ENCODE results near the gene MED12L.

Gene MED12L

DNA sequence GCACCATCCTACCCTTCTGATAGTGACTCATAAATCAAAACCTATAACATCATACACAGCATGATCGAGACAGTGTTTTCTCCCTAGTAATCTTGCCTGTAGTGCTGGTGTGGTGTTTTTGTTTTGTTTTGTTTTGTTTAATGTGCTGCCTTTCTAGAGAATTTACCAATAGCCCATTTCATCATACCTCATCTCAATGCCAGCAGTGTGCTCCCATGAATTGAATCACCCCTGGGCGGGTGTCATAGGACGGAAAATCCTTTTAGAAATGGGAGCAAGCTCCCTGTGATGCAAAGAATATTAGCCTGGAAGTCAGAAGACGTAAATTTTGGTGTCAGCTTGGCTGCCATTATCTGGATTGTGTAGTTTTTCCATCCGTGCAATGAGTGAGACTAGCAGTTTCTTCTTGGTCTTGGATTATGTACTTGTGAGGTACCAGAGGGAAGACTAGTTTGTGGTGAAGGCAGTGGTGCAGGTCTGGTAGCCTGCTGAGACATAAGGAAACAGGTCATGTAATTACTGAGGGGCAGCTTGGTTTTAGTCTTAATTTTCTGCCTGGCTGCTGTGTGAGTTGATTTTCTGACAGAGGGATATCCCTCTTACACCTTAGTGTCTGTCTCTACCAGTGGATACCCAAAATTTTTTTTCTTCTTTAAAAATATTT is 345.5 kb downstream of the MED12L start:
- TF ChIP-seq, protein P1, sequence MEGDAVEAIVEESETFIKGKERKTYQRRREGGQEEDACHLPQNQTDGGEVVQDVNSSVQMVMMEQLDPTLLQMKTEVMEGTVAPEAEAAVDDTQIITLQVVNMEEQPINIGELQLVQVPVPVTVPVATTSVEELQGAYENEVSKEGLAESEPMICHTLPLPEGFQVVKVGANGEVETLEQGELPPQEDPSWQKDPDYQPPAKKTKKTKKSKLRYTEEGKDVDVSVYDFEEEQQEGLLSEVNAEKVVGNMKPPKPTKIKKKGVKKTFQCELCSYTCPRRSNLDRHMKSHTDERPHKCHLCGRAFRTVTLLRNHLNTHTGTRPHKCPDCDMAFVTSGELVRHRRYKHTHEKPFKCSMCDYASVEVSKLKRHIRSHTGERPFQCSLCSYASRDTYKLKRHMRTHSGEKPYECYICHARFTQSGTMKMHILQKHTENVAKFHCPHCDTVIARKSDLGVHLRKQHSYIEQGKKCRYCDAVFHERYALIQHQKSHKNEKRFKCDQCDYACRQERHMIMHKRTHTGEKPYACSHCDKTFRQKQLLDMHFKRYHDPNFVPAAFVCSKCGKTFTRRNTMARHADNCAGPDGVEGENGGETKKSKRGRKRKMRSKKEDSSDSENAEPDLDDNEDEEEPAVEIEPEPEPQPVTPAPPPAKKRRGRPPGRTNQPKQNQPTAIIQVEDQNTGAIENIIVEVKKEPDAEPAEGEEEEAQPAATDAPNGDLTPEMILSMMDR (IDR thresholded peaks at IDR 0.05; ENCODE audit: low read depth, low read length): no peak
- H3K4me3 ChIP-seq (ENCODE audit: low read depth, low read length): no peak overlapping the region

DNA sequence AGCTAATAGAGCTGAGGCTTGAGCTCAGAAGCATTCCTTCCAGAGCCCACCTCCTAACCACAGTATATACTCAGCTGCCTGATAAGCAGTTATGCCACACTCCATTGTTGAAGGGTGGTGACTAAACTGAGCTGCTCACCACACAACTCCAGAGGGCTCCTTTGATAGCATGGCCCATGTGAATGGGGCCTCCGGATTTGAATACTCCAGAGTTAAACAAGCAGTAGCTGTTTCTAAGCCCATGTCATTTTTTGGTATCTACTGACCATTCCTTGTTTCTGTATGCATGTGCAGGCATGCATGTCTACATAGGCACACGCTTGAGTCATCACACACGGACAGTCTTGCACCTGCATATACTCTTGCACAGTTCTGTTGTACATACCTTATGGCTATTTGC is 346.5 kb downstream of the MED12L start:
- TF ChIP-seq, protein P1 (IDR thresholded peaks at IDR 0.05; ENCODE audit: low read depth, low read length): no peak
- no peak overlapping the region for H3K4me3 ChIP-seq (ENCODE audit: low read depth, low read length)

DNA sequence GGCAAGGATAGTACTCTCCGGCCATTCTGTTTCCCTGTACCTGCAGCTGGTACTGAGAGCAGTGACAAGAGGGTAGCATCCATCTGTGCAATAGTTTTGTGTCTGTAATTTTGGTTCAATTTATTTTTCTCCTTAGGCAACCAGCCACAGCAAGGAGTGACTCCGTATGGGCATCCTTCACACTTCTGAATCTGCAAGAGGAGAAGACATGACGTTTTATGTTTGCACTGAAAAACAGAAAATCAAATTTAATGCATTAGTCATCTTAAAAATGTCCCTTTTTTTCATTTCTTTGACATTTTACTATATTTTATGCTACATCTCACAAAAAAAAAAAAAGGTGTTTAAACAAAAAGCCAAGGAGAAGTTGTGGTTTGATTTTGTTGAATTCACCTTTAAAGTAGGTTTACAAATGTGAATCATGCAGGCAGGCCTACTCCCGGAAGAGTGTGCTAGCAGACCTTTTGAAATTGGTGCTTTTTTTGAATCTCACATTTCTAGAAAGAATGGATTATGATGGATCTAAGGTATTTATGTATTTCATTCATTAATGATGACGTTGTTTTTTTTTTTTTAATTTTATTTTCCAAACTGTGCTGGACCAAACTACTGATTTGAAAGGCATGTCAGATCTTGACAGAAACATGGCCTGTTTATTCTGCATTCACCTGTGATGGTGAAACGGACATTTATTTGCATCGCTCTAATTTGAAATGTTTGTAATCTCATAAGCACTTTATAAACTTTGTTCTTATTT is 347.3 kb downstream of the MED12L start:
- TF ChIP-seq, protein P1 (IDR thresholded peaks at IDR 0.05; ENCODE audit: low read depth, low read length): no peak
- H3K4me3 ChIP-seq (ENCODE audit: low read depth, low read length): no peak overlapping the region

DNA sequence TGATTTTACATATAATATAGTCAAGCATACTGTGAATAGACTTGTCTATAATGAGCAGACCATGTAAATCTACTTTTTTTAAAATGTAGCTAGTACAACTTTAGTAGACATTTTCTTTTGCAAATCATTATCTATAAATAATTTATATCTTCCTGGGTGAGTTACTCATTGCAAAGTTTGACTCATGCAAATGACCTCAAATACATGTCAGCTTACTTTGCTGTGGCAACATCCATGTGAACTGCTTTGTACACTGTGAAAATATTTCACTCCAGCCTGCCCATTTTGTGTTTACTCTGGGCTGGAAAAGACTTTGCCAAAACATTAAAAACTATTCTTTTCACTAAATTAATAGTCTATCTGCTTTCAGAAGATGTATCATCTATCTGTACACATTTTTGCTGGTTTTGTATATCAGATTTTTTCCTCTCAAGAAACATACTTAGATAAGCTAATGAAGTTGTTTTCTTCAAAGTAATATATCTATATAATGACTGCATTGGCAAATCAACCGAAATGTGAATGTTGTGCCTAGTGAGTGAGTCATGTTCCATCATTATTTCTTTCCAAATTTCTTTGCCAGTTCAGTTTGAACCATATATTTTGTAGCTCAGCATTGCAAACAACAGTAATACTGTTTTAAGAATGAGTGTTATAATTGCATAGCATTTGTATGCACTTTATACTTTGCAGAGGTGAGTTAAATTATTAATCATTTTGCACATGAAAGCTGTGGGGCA is 348.9 kb downstream of the MED12L start:
- H3K4me3 ChIP-seq (ENCODE audit: low read depth, low read length): no peak overlapping the region
- TF ChIP-seq, protein P1 (IDR thresholded peaks at IDR 0.05; ENCODE audit: low read depth, low read length): no peak

DNA sequence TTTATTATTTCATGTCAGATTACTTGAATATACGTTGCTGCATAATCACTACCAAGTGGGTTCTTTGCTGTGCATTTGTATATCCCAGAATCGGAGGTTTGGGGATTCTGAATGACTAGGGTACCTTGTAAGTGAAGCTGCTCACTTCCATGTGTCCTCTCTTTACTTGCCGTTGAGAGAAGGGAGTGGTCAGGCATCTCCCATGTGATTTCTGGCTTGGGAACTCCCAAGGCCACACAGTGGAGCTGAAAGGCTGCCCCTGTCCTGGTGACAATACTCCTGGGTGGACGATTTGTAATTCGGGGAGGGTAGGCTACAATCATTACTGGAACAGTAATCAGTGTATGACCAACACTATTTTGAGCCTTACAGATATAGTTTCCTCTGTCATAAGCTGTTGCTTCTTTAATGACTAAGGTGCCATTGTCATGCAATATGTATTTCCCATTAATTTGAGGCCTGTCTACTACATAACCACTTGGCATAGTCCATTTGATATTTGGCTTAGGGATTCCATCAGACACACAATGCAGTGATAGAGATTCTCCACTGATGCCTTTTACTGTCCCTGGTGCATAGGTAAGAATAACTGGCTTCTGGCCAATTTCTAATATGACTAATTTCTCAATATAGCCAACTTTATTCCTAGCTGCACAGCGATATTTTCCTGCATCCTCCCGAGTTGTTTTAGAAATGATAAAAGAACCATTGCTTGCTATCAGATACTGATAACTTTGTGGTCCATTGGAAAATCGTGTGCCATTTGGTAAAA is 351.4 kb downstream of the MED12L start:
- no peak overlapping the region for H3K4me3 ChIP-seq (ENCODE audit: low read depth, low read length)
- TF ChIP-seq, protein P1 (IDR thresholded peaks at IDR 0.05; ENCODE audit: low read depth, low read length): no peak

DNA sequence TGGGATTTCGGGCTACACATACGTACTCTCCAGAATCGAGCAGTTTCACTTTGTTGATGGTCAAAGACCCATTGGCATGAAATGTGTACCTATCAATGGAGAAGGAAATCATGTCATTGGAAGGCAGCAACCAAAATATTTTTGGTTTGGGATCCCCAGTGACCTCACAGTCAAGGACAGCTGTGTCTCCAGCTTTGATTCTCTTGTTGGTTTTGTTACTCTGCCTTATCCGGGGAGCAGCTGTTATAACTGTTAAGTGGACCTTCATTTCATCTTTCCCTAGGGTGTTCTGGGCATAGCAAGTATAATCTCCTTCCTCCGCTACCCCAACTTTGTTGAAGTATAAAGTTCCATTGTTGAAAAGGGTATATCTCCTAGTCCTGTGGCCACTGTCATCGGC is 352.4 kb downstream of the MED12L start:
- no peak overlapping the region for H3K4me3 ChIP-seq (ENCODE audit: low read depth, low read length)
- TF ChIP-seq, protein P1 (IDR thresholded peaks at IDR 0.05; ENCODE audit: low read depth, low read length): no peak
